Measurements from ENCODE around the gene DVL1.

GRCh38 chr1:1292851-1293250 lies 56.4 kb downstream of the DVL1 start:
- no peak for TF ChIP-seq EZH2 (IDR thresholded peaks at IDR 0.05; ENCODE audit: insufficient read depth, poor library complexity, severe bottlenecking)
- no peak for TF ChIP-seq EZH2phosphoT487 (IDR thresholded peaks at IDR 0.05; ENCODE audit: insufficient read depth, low read depth)
